Ovary (tissue), 9 donors: ENCODE measurements around the gene CCDC32. TPM values are rescaled to one million over a fixed set of nuclear protein-coding genes. Genes with fewer than 3 reads are reported as not detected.

ENCODE experiments used
- DNase-seq, 5 donors: peaks; one replicate each; pipeline ENCODE4 v3.0.0-alpha.2; 2019 to 2020
- H3K27ac ChIP-seq, 2 donors: fragments of 200-600 bp; one replicate each; pipeline versions ENCODE4 v1.5.1 to v1.8.0; 2019 to 2022
- H3K27me3 ChIP-seq: fragments of 200-600 bp; one replicate; pipeline ENCODE4 v1.8.0; 2022
- H3K36me3 ChIP-seq: fragments of 200-600 bp; sonication (generic); one replicate; pipeline ENCODE4 v1.5.1; 2019
- H3K4me1 ChIP-seq: one replicate; pipeline ENCODE4 v1.8.1; 2013; ENCODE audit warnings: mild to moderate bottlenecking, moderate library complexity; ENCODE audit not compliant: insufficient read depth
- H3K4me3 ChIP-seq: fragments of 200-600 bp; sonication (generic); one replicate; pipeline ENCODE4 v1.5.1; 2017
- H3K9me3 ChIP-seq, 2 donors: fragments of 200-600 bp in 1 of 2; sonication (generic) in 1 of 2; one replicate each; pipeline versions ENCODE4 v1.5.1 to v1.8.1; 2013 to 2019; ENCODE audit warnings: mild to moderate bottlenecking in 1 of 2, moderate library complexity in 1 of 2
- EP300 ChIP-seq: sonication (generic); formaldehyde crosslinking; IDR thresholded peaks from one replicate; pipeline ENCODE4 v1.6.1; 2017; ENCODE audit warnings: antibody characterized with exemption
- POLR2A ChIP-seq: fragments of 450-650 bp; IDR thresholded peaks from one replicate; pipeline ENCODE4 v1.6.1; 2017; ENCODE audit warnings: antibody characterized with exemption, mild to moderate bottlenecking, moderate library complexity
- WGBS, 3 donors: extraction: QIAGEN DNeasy Blood & Tissue Kit in 1 of 3; methylation state at CpG; one replicate each; pipeline versions ENCODE4 v1.1.5 to v1.1.7; 2013 to 2017; 5-methylcytosine and 5-hydroxymethylcytosine counted together
- intact Hi-C, 4 donors: fragments of 100-400 bp; cut with DNase I; formaldehyde crosslinking; loops; one replicate each; pipeline versions ENCODE4 v1.11.0 to v1.15.1; 2022 to 2023
- polyA plus RNA-seq, 2 donors: library from polyadenylated mRNA; stranded (reverse); fragments of 200-250 nt in 1 of 2; fragments of 350-450 nt in 1 of 2; fragmentation: Illumina TruSeq in 1 of 2; extraction: RNeasy Lipid Tissue Mini Kit (QIAGEN cat#74804) in 1 of 2; gene quantifications; one replicate each; pipeline ENCODE4 v1.2.3, GENCODE V29; 2013 to 2014
- total RNA-seq, 7 donors: library from RNA; depleted of rRNA in 2 of 7; stranded (reverse); fragments of >200 nt in 2 of 7; fragmentation: NEBNext Ultra II Directional in 3 of 7; extraction: Animal tissue kit (Norgen Biotek cat#: 25700) in 3 of 7; gene quantifications; one replicate each; pipeline versions ENCODE4 v1.1.0 to v1.2.4, GENCODE V29; 2016 to 2023
- TF ChIP-seq, protein P1 (sequence below), 3 donors: fragments of 450-650 bp in 2 of 3; fragments of 200-600 bp in 1 of 3; IDR thresholded peaks; one replicate each; pipeline versions ENCODE4 v1.5.1 to v1.8.0; 2016 to 2022; ENCODE audit warnings: antibody characterized with exemption in 3 of 3, mild to moderate bottlenecking in 1 of 3
- donor health status: DM: no; HTN: no; CAD: no; lungs with moderate emphysema.
- donor health status: DM: no; HTN: no; CAD: no.
- donor health status: Bipolar disorder and iron deficiency.
- donor health status: DM: yes; HTN: yes; CAD: no.
- donor health status: DM: no; HTN: no; CAD: no.
- donor health status: DM: yes; HTN: yes; CAD: no.

CCDC32 gene
- total and polyA plus RNA-seq, 9 donors, result 21.0 to 57.6 (median 31.0) TPM

DNA sequence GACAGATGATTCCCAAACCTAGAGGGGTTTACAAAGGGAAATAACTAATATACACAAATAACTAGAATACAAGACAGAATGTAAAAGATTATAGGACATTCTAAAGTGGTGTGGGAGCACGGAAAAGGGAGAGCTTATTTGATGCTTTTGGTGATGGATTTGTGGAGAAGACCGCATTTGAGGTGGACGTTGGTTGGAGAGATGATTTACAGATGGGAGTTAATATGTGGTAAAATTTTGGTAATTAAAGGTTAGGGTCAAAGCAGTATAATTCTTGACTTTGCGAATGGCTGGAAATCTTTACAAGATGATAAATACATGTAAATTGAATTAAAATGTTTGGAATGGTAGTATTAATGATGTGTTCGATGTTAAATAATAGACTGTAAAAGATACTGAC is 30.4 kb upstream of the CCDC32 start:
- no peak overlapping the region for H3K27ac ChIP-seq
- 13 to 16% (median 14%) methylated on average over 5 of the region's 5 CpGs for WGBS, 3 donors
- intact Hi-C loops, result loop anchor here in 1 of 4 donors (10.0 kb wide), 1 partner anchor 300 kb away; the partner anchor contains the start of gene VPS18
- no peaks in the 10 kb centered on the region for H3K27me3 ChIP-seq
- H3K9me3 ChIP-seq, result no peaks in the 10 kb centered on the region
- no peaks in the 10 kb centered on the region for H3K4me1 ChIP-seq
- H3K36me3 ChIP-seq, result no peaks in the 10 kb centered on the region
- TF ChIP-seq EP300, result no peak
- TF ChIP-seq POLR2A, result no peak
- TF ChIP-seq, protein P1, sequence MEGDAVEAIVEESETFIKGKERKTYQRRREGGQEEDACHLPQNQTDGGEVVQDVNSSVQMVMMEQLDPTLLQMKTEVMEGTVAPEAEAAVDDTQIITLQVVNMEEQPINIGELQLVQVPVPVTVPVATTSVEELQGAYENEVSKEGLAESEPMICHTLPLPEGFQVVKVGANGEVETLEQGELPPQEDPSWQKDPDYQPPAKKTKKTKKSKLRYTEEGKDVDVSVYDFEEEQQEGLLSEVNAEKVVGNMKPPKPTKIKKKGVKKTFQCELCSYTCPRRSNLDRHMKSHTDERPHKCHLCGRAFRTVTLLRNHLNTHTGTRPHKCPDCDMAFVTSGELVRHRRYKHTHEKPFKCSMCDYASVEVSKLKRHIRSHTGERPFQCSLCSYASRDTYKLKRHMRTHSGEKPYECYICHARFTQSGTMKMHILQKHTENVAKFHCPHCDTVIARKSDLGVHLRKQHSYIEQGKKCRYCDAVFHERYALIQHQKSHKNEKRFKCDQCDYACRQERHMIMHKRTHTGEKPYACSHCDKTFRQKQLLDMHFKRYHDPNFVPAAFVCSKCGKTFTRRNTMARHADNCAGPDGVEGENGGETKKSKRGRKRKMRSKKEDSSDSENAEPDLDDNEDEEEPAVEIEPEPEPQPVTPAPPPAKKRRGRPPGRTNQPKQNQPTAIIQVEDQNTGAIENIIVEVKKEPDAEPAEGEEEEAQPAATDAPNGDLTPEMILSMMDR (IDR thresholded peaks at IDR 0.05), result no peak
- DNase-seq, result no peak
- no peak overlapping the region for H3K4me3 ChIP-seq

DNA sequence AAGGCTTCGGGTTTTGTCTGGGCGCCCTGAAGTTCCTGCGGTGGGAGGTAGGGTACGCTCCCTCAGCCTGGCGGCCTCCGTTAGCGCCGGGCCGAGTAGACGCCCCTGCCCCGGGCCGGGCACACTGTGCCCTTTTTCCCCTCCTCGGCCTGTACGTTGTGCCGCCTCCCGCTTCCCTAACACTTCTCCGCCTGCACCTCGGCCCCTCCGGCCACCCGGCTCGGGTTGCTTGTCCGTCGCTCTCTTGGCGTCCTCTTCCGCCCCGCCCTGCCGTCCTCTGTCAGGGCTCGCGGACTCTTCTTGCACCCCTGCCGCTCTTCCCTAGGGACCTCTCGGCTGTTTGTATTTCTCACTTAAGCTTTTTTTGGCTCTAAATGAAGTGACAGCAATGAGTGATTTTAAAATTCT is 29.6 kb upstream of the CCDC32 start:
- Histone ChIP-seq H3K4me1 (no peaks in the 10 kb centered on the region), H3K27me3 (no peaks in the 10 kb centered on the region), H3K9me3 (no peaks in the 10 kb centered on the region), H3K27ac (no peak overlapping the region), H3K36me3 (no peaks in the 10 kb centered on the region), H3K4me3 (peak overlapping the region; percentile 67)
- intact Hi-C loops, result loop anchor here in 1 of 4 donors (10.0 kb wide), 1 partner anchor 300 kb away; the partner anchor contains the start of gene VPS18
- peak in 1 of 5 donors; percentile 38 for DNase-seq
- WGBS, 3 donors, result 0 to 1% (median 0%) methylated on average over 31 of the region's 31 CpGs
- TF ChIP-seq EP300, result no peak
- TF ChIP-seq POLR2A, result no peak
- TF ChIP-seq, protein P1 (IDR thresholded peaks at IDR 0.05), result no peak

DNA sequence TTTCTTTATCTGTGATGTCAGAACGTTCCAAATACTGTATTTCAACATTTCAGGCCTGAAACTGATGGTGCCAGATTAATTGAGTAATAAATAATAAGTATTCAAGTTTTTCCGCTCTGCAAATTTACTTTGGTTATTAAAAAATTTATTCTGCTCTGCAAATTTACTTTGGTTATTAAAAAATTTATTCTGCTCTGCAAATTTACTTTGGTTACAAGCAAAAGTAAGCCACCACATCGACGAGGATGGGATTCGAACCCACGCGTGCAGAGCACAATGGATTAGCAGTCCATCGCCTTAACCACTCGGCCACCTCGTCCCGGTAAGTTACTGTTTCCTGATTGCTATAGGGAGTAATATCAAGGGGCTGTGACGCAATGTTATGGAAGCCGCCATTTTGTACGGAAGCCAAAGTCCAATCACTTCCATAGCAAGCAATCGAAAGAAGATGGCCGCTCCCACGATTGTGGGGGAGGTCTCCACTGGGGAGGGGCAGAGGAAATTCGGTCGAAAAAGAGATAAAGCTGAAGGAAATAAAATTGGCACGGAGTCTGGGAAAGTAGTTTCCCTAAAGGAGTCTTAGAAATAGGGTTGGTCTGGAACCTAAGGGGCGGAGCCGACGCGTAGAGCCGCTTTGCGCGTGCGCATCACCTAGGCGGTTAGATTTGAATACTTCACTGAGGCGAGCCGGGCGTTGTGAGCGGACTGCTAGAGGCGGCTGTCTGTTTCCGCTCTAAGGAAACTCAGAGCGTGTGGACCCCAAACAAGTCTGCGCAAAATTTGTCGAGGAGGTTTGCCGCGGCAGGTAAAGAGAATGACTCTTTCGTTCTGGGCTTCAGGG is 29.0 kb upstream of the CCDC32 start, which contains the start of gene KNL1:
Gene KNL1, plus strand, starts transcription at position 662 of the 841 bp plus-strand sequence. CDS start 8,683 bp downstream, outside the sequence.
- TF ChIP-seq, protein P1 (IDR thresholded peaks at IDR 0.05), result no peak
- TF ChIP-seq EP300, result no peak
- no peak for TF ChIP-seq POLR2A
- Histone ChIP-seq H3K4me3 (peak within 1 kb of the TSS; percentile 67), H3K9me3 (no peaks in the 10 kb centered on the region), H3K36me3 (no peaks in the 10 kb centered on the region), H3K27me3 (no peaks in the 10 kb centered on the region), H3K27ac (peak within 1 kb of the TSS; percentile 81 to 89), H3K4me1 (no peaks in the 10 kb centered on the region)
- peak; percentile 89 to 95 (median 90) for DNase-seq
- WGBS, 3 donors, result 2 to 3% (median 3%) methylated on average over 41 of the region's 41 CpGs
- intact Hi-C loops, result loop anchor here in 1 of 4 donors (10.0 kb wide), 1 partner anchor 301 kb away; the partner anchor contains the start of gene VPS18

DNA sequence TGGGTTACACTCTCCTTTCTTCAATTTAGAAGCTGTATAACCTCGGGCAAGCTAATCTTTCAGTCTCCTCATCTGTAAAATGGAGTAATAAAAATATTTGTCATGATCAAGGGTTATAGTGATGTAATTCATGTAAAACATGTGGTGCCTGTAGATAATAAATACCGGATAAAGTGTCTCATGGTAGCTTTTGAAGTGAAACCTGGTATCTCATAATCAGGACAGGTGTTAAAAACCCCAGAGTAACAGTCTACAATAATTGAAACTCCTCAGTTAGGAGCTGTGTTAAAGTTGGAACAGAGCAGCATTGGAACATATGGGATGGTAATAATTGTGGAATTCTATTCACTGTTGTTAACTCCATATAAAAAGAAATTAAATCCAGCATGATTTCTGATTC is 28.3 kb upstream of the CCDC32 start:
- WGBS, 3 donors, result 63 to 71% (median 67%) methylated on average over 2 of the region's 2 CpGs

More for the DNA sequence above, 28.3 kb upstream of the CCDC32 start:
- Histone ChIP-seq H3K9me3 (no peaks in the 10 kb centered on the region), H3K4me3 (no peak overlapping the region), H3K36me3 (no peaks in the 10 kb centered on the region), H3K27ac (no peak overlapping the region), H3K4me1 (no peaks in the 10 kb centered on the region), H3K27me3 (no peaks in the 10 kb centered on the region)
- intact Hi-C loops, result loop anchor here in 1 of 4 donors (10.0 kb wide), 1 partner anchor 302 kb away; the partner anchor contains the start of gene VPS18
- TF ChIP-seq EP300 (no peak), POLR2A (no peak)
- TF ChIP-seq, protein P1 (IDR thresholded peaks at IDR 0.05), result no peak
- no peak for DNase-seq
